GM10266 (cell line): ENCODE results near the gene ANGPTL1.

Experiments
- DNase-seq: peaks from one replicate; pipeline ENCODE4 v3.0.0; 2012; ENCODE audit errors: extremely low spot score
- TF ChIP-seq, protein P1 (sequence below): IDR thresholded peaks from 2 replicates; pipeline ENCODE4 v1.5.1; 2012; ENCODE audit warnings: mild to moderate bottlenecking, low read depth; ENCODE audit not compliant: control insufficient read depth, insufficient read depth; ENCODE audit errors: missing control alignments

ANGPTL1 gene, protein sequence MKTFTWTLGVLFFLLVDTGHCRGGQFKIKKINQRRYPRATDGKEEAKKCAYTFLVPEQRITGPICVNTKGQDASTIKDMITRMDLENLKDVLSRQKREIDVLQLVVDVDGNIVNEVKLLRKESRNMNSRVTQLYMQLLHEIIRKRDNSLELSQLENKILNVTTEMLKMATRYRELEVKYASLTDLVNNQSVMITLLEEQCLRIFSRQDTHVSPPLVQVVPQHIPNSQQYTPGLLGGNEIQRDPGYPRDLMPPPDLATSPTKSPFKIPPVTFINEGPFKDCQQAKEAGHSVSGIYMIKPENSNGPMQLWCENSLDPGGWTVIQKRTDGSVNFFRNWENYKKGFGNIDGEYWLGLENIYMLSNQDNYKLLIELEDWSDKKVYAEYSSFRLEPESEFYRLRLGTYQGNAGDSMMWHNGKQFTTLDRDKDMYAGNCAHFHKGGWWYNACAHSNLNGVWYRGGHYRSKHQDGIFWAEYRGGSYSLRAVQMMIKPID

DNA sequence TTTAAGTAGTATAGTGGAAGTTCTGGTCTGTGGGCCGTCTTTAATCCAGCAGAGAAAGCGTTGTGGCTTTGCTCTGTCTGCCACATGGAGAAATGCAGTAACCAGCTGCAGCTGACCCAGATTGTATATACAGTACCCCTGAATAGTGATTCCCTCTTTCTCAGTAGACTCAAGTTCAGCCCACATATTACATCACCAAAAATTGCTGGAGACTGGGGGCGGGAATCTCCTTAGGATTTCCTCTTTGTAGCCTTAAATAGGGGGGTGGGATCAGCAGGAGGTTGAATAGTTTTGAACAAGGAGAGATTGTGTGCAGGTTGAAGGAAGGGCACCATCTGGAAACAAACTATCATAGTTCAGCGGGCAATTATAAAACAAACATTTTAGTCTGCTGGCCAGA lies at the start of gene ANGPTL1:
Gene ANGPTL1 (minus strand): TSS at position 134 of the 400 bp plus-strand sequence. CDS start 5,301 bp downstream, outside the sequence.
- TF ChIP-seq, protein P1, sequence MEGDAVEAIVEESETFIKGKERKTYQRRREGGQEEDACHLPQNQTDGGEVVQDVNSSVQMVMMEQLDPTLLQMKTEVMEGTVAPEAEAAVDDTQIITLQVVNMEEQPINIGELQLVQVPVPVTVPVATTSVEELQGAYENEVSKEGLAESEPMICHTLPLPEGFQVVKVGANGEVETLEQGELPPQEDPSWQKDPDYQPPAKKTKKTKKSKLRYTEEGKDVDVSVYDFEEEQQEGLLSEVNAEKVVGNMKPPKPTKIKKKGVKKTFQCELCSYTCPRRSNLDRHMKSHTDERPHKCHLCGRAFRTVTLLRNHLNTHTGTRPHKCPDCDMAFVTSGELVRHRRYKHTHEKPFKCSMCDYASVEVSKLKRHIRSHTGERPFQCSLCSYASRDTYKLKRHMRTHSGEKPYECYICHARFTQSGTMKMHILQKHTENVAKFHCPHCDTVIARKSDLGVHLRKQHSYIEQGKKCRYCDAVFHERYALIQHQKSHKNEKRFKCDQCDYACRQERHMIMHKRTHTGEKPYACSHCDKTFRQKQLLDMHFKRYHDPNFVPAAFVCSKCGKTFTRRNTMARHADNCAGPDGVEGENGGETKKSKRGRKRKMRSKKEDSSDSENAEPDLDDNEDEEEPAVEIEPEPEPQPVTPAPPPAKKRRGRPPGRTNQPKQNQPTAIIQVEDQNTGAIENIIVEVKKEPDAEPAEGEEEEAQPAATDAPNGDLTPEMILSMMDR, result no peak
- DNase-seq, result no peak

DNA sequence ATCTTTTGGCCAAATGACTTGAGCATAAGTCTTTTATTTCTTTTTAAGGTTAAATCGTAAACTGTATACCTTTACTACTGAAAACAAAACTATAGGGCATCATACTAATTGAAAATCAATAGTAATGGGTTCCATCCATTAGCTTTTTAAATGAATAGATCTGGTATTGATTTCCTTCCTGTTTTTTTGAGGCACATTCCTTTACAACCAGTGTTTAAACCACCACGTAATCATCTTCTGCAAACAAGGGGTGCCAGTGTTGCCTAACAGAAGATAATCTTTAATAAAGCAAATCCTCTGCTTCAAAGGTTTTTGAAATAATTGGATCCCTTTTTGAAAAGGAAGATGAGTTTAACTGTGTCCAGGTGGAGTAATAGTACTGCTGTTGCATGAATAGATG lies 48.7 kb upstream of the ANGPTL1 start:
- TF ChIP-seq, protein P1, result no peak
- DNase-seq, result no peak

DNA sequence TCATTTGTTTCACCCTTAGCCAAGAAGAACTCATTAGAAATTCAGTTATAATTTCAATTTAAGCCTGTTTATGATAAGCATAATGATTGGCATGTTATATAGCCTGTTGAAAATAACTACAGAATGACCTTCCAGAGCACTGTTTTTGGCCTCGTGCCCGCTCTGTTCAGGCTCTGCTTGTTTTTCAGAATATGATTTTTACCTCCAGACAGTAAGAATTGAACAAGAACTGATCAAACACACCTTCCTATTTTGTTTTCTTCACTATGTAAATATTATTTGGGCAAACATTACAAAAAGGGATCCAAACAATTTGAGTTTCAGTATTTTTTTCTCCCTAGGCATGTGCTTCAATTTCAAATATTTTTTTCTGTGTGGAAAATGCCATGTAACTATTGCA lies 48.1 kb upstream of the ANGPTL1 start:
- no peak for DNase-seq
- TF ChIP-seq, protein P1, result no peak

DNA sequence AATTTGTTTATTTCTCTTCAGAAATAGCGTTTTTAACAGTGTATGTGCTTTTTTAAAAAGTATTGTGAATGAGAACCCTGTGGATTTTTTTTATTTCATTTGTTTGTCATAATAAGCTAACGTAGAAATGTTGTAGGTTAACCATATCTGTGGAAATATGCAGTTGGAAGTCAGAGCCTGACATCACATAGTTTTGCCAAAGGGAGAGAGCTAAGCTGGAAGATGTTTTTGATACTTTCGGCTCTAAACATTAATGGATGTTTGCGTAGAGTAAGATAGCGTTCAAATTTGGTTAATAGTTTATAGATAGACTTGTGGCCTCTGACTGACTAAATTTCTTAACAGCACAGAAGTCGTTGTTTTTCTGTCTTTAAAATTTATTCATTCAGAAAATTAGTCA lies 47.4 kb upstream of the ANGPTL1 start:
- DNase-seq, result no peak
- TF ChIP-seq, protein P1, result no peak

DNA sequence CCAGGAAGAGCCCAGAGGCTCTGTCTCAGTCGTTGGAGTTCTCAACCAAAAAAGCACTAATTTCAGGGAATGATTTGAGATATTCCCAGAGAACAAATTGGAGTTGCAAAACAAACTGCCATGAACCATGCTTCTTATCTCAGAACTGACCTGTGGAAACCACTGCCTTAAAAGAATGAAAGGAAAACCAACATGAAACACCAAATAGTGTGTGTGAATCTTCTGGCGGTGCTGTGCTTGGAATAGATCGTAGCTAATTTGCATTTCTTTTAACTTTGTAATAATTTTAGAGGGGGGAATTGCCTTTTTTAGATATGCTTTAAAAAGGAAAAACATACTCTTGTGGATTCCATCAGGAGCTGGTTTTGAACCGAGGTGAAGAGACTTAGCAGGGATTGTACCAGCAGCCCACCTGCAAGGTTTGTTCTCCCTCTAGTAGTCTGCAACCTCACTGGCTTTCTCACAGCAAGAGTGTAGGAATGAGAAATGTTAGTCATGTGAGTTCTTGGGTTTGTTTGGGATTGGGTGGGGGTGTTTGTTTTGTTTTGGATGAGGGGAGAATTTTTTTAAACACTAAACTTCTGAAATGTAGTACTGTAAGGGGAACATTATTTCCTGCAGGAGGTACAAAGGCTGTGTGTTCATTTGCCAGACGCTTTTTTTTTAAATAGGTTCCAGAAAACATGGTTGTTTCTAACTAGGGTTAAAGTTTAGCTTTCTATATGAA lies 45.7 kb upstream of the ANGPTL1 start:
- no peak for DNase-seq
- TF ChIP-seq, protein P1, result no peak

DNA sequence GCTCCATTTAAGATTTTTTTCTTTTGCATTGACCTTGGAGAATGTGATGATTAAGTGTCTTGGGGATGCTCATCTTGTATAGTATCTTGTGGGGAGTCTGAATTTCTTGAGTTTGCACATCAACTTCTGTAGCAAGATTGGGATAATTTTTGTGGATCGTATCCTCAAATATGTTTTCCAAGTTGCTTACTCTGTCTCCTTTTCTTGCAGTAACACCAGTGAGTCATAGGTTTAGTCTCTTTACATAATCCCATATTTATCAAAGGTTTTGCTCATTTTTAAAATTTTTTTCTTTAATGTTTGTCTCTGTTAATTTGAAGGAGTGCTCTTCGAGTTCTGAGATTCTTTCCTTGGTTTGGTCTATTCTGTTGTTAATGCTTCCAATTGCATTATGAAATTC lies 41.7 kb upstream of the ANGPTL1 start:
- TF ChIP-seq, protein P1, result no peak

More for the DNA sequence above, 41.7 kb upstream of the ANGPTL1 start:
- DNase-seq, result no peak
